ENCODE results near the gene ATF6B.

GRCh38 chr6:32163559-32164258 is 35.7 kb upstream of the ATF6B start:
- TF ChIP-seq CTCF (conservative IDR thresholded peaks at IDR 0.05; ENCODE audit: low read depth, low read length): no peak
- TF ChIP-seq EZH2 (IDR thresholded peaks at IDR 0.05; ENCODE audit: borderline replicate concordance, low read depth, low read length, poor library complexity, severe bottlenecking): no peak
